Stimulated activated CD8-positive, alpha-beta memory T cell treated with anti-CD3 and anti-CD28 coated beads, Interleukin-15, amount 100 ng/mL, for 48 hours (primary cell): ENCODE data around the gene ADAMTSL1.

ENCODE experiments used
- DNase-seq, 2 donors: peaks; one replicate each; pipeline ENCODE4 v3.0.0-alpha.2; 2020; ENCODE audit warnings: low read depth in 2 of 2

The ADAMTSL1 gene

DNA sequence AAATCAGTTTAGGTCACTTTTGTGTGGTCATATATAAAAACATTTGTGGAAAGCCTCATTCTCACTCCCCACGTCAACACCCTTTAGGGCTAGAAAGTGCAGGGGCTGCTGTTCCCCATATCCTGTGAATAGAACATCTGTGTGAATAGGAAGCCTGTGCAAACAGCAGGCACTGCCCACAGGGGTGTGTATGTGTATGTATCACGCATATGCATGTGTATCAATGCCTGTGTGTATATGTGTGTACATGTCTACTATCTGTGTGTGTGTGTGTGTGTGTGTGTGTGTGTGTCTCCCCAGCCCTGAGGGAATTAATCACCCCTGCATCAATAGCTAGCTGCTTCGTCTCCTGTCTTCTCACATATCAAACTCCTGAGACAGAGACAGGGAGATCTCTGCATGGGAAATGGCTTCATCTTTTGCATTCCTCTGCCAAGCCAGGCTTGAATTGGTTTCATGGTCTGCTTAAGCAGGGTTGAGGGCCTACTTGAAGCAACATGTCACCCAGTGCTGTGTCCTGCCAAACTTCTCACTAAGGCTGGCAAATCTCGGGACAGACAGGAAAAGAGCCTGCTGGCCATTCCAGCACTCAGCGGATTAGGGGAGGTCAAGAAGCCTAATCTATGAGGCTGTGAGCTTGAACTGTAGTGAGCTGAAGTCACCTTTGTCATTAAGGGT lies 265.8 kb downstream of the ADAMTSL1 start:
- DNase-seq, result no peak

DNA sequence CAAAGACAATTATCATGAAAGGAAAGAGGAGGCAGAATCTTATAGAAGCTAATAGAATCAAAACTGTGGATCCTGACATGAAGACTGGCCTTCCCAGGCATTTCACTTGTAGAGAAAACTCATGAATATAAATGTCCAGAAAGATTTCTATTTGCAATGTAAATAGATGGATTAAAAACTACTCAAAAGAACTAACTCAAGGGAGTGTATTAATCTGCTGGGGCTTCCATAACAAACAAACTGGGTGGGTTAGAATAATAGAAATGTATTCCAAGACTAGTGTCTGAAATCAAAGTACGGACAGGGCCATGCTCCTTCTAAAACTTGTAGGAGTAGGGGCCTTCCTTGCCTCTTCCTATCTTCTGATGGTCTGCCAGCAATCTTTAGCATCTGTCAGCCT lies 267.4 kb downstream of the ADAMTSL1 start:
- DNase-seq, result no peak

DNA sequence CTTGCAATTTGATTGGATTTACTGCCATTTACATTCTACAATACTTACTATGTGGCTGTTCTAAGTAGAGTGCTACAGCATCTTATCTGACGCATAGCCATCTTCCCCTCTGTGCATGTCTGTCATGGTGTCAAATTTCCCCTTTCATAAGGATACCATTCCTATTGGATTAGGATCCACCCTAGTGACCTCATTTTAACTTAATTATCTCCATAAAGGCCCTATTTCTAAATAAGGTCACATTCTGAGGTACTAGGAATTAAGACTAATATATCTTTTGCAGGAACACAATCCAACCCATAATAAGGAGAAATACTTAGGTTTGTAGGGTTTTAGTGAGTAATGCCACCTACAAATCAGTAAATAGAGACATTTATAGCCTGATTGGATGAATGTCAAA lies 268.0 kb downstream of the ADAMTSL1 start:
- DNase-seq, result no peak

DNA sequence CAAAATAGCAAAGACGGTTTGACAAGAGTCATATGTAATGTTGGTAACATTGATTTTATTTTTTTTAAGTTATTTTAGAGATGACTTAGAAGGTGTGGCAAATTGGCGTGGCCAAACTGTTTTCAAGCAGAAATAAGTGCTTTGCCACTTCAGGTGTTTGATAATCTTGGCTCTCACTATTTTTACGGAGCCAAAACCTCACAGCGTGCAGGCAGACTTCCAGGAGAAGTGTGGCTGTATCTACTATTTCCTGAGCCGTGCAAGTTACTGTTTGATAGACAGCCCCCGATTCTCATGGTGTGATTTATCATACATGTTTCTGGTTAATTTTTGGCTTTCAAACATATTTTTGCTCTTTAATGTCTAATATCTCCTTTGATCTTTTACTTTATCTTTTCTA lies 269.5 kb downstream of the ADAMTSL1 start:
- DNase-seq, result no peak

DNA sequence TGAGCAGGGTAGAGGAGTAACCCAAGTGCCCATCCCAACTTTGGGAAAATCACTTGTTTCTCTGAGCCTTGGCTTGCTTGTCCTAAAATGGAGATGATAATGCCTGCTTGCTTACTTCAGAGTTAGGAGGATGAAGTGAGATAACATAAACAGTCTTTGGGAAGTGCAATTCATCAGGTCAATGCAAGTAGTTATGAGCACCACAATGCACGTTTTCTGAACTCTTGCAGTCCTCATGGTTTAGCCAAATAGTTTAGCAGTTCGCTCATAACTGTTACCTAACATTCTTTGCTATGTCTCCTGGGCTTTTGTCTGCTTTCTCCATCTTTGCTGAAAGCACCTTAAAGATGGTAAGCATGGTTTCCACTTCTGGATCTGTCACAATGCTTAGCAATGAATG lies 270.0 kb downstream of the ADAMTSL1 start:
- DNase-seq, result no peak

DNA sequence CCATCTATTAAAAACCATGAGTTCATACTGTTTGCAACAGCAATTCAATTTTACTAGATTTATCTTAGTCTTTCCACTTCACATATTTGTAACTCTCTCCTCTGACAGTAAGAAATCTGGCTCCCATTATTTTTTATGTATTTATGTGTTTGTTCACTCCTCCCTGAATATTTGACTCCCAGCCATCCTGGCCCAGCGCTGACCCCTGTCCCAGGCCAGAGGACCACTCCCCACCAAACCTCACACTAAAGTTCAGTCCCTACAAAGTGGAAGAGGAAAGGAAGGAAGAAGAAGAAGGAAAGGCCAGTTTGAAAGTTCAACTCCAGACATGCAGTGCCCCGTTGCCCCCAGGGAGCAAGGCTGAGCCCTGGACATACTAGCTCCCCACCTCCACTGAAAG lies 271.8 kb downstream of the ADAMTSL1 start:
- DNase-seq, result no peak

DNA sequence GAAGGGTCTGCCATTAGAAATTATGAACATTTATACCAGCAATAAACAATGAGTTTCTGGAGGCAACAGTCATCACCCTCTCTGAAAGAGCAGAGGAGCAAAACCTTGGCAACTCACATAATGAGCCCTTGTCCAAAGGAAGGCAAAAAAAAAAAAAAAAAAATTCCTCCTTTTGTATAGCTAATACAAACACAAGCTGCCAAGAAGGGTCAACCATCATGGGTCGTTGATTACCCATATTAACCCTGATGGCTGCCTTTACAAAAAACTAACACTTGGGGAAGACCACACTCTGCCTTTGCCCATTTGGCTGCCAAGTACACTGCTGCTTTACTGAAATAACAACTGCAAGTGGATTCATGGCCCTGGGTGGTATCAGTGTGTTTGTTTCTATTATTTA lies 272.7 kb downstream of the ADAMTSL1 start:
- no peak for DNase-seq

DNA sequence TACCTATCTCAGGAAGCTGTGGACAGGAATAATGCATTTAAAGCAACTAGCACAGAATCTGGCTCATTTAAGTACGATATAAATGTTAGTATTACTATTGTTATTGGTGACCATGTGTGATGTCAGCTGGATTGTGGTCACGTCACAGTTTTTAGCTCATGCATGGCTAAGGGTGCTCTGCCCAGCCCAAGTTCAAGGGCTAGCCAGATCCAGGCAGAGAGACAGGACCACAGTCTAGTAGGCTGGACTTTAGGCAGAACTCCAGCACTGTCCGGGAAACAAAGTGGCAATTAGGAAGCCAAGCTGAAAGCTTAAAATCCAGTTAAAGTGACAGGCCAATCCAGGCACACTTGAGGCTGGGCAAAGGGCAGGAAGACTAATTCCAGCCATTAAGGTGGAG lies 273.6 kb downstream of the ADAMTSL1 start:
- no peak for DNase-seq

DNA sequence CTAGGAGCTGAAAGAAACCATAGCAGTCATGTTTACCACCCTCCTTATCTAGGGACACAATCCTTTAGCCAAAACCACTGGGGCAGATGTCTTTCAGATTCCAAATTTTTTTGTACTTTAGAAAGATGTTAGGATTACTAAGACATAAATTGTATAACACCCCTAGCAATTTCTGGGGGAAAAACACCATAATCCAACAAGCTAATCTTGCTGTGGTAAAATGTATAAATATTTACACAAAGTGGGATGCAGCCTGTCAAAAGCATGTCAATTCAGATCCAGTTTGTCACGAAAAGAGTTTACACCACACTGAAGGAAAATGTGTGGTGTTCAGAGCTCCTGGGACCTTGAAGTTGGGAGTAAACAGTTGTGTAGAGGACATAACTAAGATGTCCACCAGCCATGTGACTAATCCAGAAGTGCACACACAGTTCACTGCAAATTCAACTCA lies 274.3 kb downstream of the ADAMTSL1 start:
- no peak for DNase-seq

DNA sequence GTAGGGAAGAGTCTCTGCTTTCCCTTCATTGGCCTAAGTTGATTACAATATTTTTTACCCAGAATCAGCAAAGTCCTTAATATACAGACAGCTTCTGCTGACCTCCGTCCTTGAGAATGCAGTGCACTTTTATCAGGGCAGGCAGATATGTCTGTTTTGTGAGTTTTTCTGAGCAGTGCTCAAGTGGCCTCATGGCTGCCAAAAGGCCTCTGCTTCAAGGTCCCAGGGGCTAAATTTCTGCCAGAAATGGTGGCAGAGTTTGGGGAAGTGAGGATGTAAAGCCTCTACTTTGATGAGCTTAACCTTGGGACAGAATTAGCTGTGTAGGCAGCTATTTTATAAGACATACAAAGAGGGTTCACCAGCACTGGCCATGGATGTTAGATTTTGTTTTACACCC lies 275.8 kb downstream of the ADAMTSL1 start:
- no peak for DNase-seq

DNA sequence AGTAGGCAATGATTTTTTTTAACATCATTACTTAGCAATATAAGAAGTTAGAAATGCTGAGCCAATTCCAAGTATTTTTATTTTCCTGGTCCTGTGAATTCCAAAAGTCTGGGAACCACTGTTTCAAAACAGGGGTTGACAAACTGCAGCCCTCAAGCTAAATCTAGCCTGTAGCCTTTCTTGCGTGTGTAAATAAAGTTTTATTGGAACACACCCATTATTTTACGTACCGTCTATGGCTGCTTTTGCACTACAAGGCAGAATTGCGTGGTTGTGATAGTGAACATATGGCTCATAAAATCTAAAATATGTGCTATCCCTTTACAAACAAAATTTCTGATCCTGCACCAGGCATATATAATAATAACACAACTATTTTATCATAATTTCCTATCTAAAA lies 280.0 kb downstream of the ADAMTSL1 start:
- no peak for DNase-seq

DNA sequence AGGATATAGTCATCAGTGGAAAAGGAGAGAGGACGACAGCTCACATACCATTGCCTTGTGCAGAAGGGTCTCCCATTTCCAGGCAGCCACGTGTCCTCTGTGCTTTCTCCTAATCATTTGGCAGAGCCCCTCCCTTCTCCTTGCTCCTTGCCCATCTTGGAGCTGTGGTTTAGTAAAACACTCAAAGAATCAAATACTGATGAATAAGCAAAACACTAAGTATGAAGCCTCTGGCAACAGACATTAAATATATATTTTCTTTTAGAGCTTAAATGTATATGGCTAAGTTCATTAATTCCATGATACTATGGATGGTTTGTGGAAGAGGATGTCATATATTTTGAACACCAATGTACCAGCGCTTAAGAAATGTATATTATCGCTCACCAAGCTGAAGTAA lies 280.6 kb downstream of the ADAMTSL1 start:
- DNase-seq, result no peak

DNA sequence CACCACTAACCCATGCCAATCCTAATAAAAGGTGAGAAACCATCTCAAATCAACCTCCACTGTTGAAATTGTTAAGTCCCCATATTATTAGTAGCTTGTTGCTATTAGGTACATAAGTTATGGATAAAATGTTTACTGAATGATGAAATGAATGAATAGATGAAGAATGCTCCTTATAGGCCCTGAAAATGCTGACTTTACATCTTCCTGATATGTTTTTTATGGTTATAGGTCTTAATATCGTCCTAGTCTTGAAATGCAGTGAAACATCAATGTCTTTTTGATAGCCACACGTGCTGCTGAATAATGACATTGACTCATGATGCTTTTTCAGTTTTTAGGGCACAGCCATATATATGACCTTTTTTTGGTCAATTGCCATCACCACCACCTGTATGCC lies 281.3 kb downstream of the ADAMTSL1 start:
- no peak for DNase-seq

DNA sequence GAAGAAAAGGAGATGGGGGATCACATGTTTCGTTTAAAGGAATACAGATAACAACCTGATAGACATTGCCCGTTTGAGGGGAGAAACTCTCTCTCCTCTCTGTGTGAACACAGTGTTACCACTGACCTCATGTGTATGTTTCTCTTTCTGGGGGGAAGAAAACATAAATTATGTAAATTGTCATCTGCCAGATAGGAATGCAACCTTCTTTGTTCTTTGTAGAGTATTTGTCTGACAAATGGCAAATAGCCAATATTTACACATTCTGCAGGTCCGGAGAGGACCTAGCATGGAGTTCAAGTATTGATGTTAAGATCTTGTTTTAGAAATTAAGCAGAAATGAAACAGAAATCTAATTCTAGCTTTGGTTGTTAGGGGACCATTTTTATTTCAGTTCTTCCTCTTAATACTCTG lies 282.8 kb downstream of the ADAMTSL1 start:
- DNase-seq, result no peak

DNA sequence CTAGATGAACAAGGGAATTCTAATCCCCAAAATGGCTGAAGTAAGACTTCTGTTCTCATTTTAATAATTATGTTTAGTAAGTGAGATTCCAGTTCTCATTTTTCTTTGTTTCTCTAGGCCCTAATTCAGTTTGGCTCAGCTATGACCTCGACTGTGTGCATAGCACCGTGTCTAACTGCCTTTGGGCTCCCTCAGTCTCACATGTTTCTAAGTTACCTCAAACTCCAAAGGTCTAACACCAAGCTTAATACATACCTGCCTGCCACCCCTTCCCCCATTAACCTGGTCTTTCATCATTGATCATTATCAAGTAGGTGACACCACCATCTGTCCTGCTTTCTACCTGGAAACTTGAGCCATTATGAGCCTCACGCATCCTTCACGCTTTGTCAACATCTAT lies 285.9 kb downstream of the ADAMTSL1 start:
- DNase-seq, result no peak

DNA sequence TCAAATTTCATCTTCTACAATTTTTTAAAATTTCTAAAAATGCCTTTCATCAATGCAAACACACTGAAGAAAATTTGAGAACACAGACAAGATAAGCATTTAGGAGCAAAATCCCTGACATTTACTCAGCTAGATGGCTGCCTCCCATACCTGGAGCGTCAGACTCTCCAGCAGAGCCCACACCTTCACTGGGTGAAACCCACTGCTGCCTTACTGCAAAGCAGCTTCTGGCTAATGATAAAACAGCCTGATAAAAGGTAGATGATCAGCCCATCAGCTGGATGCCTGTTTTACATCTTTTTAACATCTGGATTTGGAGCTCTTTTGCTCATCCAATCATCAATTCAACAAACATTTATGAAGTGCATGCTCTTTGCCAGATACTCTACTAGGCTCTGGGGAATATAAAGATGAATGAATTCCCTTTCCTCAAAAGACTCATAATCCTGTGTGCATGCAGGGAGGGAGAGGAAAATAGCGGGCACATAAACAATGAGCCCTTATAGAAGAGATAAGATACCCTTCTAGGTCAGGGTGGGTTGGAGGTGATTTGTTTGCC lies 287.9 kb downstream of the ADAMTSL1 start:
- no peak for DNase-seq

DNA sequence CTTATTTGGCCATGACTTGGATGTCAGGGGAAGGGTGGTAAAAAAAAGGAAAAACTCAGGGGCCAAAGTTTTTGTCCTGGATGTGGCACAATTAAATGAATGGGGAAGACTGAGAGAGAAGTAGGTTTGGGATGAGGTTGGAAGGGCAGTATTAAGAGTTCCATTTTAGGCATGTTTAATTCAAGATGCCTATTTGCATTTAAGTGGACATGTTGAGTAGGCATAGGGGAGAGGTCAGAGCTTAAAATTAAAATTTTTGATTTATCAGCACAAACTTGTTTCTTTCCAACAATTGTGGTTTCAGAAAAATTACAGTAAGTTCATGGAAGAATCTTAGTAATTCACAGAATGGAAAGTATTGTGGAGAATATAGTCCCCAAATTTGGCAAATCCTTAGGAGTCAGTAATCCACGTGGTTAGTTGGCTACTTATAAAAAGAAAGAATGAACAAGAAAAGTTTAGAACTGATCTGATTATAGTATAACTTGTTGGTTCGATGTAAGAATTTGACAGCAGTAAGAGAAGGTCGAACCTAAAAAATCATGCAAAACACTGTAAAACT lies 293.1 kb downstream of the ADAMTSL1 start:
- DNase-seq, result no peak

DNA sequence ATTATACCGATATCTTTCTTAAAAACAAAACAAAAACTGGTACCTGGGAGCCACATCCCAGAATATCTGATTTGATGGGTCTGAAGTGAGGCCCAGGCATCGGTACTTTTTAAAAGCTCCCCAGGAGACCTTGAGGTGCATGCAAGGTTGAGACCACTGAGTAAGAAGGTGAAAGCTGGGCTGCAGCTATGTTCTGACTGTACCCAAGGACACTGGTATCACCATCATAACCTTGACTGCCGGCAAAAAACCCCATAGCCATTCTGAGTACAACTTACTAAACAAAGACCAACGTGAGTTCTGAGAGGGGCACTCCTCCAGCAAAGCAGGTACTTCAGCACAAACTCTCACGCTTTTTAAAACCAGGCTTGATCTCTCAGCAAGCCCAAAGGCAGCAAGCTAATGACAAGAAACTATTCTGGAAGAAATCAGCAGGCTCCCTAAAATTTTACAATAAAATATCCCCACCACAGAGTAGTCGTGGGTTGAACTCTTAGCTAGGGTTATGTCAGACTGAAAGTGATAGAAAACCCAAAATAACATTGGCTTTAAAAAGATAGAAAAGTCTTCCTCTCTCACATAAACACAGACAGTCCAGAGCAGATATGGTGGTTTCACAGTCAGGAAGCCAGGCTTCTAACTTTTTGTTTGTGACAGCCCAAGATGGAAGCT lies 295.1 kb downstream of the ADAMTSL1 start:
- no peak for DNase-seq

DNA sequence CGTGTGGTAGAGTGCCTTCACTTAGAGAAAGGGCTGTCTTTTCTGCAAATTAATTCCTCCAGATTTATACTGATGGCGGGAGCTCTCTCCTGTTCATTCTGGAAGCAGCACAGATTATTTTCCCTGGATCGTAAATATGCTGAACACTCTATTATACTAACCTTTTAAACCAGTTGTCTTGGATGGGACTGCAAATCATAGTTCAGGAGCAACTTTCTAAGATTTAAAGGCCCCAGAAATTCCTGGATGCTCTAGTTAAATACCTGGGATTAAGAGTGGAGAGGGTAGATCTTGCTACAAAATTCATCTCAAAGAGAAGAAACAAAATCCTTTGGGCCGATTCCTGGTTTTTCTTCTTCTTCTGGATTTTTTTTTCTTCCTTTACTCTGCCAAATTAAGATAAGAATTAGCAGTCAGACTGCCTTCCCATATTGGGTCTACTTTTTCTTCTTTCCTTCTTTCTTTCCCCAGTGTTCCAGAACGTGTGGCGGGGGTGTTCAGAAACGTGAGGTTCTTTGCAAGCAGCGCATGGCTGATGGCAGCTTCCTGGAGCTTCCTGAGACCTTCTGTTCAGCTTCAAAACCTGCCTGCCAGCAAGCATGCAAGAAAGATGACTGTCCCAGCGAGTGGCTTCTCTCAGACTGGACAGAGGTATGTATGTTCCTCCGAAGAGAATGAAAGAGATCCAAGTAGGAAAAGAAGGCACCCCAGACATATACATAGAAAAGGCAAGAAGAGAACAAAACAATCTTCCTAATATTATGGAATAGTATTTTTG lies 296.4 kb downstream of the ADAMTSL1 start:
- DNase-seq, result no peak

DNA sequence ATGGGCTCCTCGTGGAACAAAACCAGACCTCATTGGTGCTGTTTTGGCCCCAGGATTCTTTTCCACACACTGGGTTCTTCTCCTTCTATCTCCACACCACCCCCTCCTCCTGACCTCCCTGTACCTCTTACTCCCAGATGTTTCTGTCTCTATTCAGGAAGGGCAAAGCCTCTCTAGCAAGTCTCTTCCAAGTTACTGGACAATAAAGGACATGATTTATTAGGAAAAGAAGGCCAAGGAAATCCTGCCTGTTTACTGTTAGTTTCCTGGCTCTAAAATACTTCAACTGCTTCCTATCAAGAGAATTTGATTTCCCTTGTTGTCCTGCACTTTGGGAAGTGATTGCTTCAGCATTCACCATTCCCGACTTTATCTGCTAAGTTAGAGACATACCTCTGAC lies 297.1 kb downstream of the ADAMTSL1 start:
- DNase-seq, result no peak

DNA sequence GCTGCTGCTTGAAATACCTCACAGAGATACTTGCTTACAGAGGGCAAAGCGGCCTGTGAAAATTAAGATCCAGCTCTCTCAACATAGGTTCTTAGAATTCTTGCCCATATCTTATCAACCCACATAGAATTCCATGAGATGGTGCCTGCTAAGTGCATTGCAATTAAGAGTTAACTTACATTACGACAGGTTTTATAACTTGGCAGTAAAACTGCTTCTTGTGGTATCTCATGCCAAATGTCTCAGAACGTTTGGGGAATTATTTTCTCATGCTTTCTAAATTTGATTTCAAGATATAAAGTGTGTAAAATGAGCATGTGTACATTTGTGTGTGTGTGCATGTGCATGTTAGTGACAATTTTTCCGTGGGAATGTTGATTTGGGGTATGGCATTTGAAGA lies 297.8 kb downstream of the ADAMTSL1 start:
- DNase-seq, result no peak

DNA sequence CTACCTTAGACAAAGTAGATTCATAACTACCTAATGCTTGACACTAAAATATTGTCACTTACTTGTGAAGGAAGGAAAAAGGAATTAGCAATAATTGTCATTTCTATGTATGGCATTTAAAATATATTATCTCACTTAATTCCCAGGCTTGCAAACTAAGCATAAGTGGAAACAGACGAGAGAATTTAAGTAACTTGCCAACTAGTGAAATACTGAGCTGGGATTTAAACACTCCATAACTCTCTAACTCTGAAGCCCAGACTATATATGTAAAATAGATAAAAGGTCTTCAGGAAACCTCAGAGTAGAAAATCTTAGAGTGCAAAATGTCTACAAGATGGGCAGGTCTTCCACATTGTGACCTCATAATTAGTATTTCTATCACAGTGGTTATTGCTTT lies 301.3 kb downstream of the ADAMTSL1 start:
- no peak for DNase-seq
